NCI-H446 treated with DMSO at 0.1 percent for 48 hours (cell line): ENCODE measurements around the gene DCAF12L2.
"Not testable (repeated sequence)": the region's sequence is repeated elsewhere in the genome, so short reads cannot be mapped to it uniquely, and the experiment has no call there.

Experiments
- DNase-seq: peaks from one replicate; lab custom pipeline; 2025; lab: John Stamatoyannopoulos, UW

Gene DCAF12L2

DNA sequence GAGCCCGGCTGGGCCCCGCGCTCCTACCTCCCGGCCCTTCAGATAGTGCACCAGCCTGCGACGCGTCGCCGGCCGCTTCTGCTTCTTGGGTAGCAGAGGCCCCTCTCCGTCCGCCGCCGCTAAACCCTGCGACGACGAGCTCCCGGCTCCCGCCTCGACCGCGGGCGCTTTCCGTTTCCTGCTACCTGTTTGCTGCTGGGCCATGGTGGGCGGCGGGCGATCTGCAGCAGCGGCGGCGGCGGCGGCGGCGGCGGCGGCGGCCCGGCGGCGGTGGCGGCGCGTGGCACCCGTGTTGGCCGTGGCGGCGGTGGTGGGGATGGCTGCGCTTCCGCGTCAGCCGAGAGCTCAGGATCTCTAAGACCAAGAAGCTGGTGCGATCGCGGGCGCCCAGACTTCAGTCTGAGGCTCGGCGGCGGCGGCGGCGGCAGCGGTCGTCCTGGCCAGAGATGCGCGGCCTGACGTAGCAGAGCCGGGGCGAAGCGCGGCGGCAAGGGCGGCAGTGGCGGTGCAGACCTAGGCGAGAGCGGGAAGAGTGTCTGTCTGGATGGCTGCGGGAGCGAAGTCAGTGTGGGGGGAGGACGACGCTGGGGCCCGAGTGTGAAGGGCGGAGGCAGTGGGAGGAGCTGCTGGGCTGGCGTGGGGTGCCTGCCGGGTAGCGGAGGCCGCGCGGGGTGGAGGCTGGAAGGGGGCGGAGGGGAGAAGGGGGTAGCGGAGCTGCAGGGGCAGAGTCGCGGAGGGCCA, at the start of gene DCAF12L2:
DCAF12L2 (minus strand) TSS at position 569 of the 741 bp plus-strand sequence; CDS start at position 204, 365 bp downstream.
- DNase-seq, result no peak

DNA sequence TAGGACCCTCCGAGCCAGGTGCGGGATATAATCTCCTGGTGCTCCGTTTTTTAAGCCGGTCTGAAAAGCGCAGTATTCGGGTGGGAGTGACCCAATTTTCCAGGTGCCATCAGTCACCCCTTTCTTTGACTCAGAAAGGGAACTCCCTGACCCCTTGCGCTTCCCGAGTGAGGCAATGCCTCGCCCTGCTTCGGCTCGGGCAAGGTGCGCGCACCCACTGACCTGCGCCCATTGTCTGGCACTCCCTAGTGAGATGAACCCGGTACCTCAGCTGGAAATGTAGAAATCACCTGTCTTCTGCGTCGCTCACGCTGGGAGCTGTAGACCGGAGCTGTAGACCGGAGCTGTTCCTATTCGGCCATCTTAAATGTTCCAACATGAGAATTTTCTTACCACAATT, 24.8 kb upstream of the DCAF12L2 start:
- DNase-seq, result not testable (repeated sequence)

DNA sequence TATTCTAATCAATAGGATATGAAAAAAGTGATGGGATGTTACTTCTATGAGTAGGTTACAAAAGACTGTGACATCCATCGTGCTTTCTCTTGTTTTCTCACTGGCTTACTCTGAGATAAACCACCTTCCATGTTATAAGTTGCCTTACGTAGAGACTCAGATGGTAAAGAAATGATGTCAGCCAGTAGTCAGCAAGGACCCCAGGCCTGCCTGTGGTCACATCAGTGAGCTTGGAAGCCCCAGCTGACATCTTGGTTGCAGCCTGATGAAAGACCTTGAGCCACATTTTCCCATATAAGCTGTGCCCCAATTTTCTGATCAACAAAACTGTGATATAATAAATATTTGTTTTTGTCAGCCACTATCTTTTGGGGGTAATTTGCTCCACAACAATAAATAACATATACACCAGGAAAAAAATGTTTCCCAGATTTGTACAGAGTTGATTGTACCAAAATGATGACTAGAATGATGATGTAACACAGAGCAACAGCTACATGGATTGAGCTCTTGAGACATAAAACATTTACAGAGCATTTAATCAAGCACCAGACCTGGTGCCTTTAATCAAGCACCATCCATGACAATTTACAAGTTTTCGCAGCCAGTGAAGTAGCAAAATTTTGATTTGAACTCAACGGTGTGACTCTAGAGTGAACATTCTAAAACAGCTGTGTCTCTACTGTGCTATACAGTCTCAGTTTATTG, 11.2 kb upstream of the DCAF12L2 start:
- no peak for DNase-seq

DNA sequence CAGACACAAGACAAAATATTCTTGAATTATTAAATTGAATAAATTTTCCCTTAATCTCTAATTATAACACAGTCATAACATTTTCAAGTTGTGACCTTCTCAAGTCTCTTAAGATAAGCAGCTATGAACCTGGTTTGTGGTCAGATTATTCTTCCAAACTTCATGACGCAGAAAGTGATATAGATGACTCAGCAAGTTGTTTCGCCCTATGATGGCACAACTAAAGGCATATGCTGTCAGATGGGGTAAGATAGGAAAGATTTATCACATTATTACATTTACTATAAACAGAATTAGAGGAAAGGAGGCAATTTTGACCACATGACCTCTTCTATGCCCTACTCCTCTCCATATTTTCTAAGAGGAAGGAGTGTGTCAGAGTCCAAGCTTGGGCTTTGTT, 4.6 kb upstream of the DCAF12L2 start:
- no peak for DNase-seq

- DNase-seq, result no peak
Measured at GRCh38 chrX:126167560-126167959, 1.5 kb upstream of the DCAF12L2 start.

DNA sequence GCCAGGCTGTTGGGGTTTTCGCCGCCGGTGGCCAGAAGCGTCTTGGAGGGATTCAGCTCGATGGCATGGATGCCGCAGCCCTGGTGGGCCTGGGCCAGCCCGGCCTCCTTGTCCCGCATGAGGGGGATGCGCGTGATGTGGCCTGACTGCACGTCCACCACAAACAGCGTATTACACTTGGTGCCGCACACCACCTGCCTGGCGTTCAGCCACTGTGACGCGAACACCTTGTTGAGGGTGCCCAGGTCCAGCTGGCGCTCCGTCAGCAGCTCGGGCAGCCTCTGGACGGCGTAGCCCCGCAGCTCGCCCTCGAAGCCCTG, 728 bp downstream of the DCAF12L2 start:
- no peak for DNase-seq

DNA sequence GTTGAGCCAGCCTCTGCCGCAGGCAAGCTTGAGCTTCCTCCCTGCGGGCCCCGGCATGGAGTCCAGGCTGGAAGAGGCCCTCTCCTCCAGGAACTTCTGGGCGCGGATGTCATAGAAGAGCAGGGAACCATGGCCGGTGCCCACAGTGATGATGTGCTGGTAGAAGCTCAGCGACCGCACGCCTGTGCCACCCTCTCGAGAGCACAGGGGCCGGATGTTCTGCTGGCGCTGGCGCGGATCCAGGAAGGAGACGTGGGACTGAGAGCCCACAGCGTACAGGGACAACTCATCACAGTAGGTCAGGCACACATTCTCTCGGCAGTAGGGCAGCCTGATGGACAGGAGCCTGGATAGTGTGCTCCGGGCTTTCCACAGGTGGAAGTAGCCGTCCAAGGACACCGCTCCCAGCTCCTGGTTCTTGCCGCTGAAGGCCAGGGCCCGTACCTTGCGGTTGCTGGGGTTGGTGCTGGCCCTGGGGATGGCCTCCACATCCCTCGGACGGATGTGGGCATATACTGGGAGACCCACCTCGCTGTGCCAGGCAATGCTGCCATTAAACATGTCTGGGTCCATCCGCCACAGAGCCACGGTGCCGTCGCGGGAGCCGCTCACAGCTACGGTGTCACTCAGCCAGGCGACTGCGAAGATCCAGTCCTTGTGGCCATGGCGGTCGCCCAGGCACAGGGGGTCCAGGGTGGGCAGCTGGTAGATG, 1.2 kb downstream of the DCAF12L2 start:
- DNase-seq, result no peak

- DNase-seq, result no peak
Measured at GRCh38 chrX:126164226-126164625, 1.9 kb downstream of the DCAF12L2 start.

DNA sequence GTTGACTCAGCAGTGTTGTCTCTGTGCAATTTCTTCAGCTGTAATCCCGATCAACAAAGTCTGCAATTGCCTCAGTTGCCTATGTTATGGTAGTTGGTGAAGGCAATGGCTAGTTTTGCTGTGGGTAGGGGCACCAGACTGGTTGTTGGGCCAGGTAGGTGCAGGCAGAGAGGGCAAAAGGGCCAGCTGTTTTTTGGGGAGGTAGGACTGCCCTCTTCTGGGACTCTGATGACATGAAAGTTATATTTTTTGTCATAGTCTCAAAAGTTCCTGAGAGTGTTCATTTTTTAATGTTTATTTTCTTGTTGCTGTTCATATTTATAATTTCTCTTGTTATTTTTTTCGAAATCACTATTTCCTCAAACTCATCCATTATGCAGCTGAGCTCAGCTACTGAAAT, 25.1 kb downstream of the DCAF12L2 start:
- DNase-seq, result no peak

DNA sequence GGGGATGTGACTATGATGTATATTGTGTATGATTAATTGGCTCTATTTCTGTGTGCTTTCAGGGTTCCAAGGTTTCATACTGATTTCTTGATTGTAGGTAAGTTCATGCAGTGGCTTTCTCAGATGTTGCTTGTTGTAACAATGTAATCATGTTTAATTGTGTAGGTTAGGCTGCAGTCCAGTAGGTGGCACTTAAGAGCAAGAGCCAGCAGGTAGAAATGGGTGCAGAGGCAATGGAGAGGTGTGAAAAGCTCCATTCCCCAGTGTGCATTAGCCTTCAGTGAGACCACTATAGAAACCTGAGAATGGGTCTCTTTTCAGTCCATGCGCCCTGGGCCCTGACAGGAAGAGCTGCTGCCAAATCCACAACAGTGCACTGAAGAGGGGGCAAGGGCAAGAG, 28.2 kb downstream of the DCAF12L2 start:
- no peak for DNase-seq

- DNase-seq, result no peak
Measured at GRCh38 chrX:126124721-126125120, 41.4 kb downstream of the DCAF12L2 start.
